AG09309 (cell line): Measurements from ENCODE around the gene TMEM255A.

Experiments used
- DNase-seq: peaks from one replicate; pipeline ENCODE4 v3.0.0-alpha.2; 2010; ENCODE audit warnings: low read depth
- H3K4me3 ChIP-seq: 2 replicates; pipeline ENCODE4 v1.5.1; 2011; ENCODE audit warnings: mild to moderate bottlenecking, low read depth, low read length, moderate library complexity; ENCODE audit not compliant: control insufficient read depth
- TF ChIP-seq, protein P1 (sequence below): IDR thresholded peaks from 2 replicates; pipeline ENCODE4 v1.5.1; 2011; ENCODE audit warnings: mild to moderate bottlenecking, low read depth, low read length, inconsistent platforms; ENCODE audit not compliant: insufficient read depth, control insufficient read depth; ENCODE audit errors: missing control alignments

Gene TMEM255A

DNA sequence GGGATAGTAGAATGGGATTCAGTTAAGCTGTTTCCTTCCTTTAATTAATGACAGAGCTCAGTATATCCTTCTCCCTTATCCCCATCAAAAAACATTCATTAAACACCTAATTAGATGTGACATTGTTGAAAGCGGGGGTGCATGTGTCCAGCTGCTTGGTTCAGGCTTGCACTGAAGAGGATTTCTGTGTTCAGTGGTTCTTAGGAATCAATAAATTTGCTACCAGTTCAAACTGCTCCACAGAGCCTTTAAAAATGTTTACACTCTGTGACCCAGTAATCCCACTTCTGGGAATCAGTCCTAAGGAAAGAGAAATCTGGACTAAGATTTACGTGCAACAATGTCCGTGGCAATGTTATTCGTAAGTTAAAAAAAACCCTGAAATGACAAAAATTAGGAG, 7.2 kb upstream of the TMEM255A start:
- H3K4me3 ChIP-seq = no peak overlapping the region
- TF ChIP-seq, protein P1, sequence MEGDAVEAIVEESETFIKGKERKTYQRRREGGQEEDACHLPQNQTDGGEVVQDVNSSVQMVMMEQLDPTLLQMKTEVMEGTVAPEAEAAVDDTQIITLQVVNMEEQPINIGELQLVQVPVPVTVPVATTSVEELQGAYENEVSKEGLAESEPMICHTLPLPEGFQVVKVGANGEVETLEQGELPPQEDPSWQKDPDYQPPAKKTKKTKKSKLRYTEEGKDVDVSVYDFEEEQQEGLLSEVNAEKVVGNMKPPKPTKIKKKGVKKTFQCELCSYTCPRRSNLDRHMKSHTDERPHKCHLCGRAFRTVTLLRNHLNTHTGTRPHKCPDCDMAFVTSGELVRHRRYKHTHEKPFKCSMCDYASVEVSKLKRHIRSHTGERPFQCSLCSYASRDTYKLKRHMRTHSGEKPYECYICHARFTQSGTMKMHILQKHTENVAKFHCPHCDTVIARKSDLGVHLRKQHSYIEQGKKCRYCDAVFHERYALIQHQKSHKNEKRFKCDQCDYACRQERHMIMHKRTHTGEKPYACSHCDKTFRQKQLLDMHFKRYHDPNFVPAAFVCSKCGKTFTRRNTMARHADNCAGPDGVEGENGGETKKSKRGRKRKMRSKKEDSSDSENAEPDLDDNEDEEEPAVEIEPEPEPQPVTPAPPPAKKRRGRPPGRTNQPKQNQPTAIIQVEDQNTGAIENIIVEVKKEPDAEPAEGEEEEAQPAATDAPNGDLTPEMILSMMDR = no peak
- DNase-seq = no peak

DNA sequence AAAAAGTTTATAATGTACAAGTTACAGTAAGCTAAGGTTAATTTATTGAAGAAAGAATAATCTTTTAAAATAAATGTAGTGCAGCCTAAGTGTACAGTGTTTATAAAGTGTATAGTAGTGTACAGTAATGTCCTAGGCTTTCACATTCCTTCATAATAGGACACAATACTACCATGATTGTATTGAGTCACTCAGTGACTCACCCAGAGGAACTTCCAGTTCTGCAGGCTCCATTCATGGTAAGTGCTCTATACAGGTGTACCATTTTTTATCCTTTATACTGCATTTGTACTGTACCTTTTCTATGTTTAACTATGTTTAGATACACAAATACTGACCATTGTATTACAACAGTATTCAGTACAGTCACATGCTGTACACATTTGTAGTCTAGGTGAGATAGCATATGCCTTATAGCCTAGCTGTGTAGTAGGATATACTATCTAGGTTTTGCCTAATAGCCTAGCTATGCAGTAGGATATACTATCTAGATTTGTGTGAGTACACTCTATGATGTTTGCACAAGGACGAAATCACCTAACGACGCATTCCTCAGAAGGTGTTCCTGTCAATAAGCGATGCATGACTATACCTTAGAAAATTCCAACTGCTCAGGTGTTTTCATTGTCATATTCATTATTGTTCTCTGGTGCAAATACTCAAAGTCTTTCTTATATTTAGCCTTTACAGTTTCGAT, 5.5 kb upstream of the TMEM255A start:
- TF ChIP-seq, protein P1 = no peak
- H3K4me3 ChIP-seq = no peak overlapping the region
- no peak for DNase-seq

DNA sequence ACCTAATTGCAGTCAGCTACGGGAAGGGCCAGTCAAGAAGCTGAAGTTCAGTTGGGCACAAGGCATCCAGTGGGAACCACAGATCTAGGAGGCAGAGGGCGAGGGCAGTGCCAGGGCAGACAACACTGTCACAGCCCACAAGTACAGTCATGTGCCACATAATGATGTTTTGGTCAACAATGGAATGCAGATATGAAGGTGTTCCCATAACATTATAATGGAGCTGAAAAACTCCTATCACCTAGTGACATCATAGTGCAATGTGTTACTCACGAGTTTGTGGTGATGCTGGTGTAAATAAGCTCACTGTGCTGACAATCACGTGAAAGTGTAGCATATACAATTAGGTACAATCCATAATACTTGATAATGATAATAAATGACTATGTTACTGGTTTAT, 4.5 kb upstream of the TMEM255A start:
- no peak for DNase-seq
- no peak overlapping the region for H3K4me3 ChIP-seq
- TF ChIP-seq, protein P1 = no peak

DNA sequence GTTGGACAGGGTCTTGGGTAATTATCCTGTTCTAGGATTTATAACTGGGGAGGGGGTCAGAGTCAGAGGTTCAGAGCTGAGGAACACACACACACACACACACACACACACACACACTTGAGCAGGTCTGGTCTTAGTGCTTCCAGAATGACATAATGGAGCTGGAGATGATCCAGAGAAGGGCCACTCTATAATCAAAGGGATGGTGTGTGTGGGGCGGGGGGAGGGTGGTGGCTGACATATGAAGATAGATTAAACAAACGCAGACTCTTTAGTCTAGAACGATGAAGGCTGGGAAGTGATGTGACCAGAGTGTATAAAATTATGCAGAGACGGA, 434 bp upstream of the TMEM255A start:
- no peak overlapping the region for H3K4me3 ChIP-seq
- TF ChIP-seq, protein P1 = no peak
- no peak for DNase-seq

DNA sequence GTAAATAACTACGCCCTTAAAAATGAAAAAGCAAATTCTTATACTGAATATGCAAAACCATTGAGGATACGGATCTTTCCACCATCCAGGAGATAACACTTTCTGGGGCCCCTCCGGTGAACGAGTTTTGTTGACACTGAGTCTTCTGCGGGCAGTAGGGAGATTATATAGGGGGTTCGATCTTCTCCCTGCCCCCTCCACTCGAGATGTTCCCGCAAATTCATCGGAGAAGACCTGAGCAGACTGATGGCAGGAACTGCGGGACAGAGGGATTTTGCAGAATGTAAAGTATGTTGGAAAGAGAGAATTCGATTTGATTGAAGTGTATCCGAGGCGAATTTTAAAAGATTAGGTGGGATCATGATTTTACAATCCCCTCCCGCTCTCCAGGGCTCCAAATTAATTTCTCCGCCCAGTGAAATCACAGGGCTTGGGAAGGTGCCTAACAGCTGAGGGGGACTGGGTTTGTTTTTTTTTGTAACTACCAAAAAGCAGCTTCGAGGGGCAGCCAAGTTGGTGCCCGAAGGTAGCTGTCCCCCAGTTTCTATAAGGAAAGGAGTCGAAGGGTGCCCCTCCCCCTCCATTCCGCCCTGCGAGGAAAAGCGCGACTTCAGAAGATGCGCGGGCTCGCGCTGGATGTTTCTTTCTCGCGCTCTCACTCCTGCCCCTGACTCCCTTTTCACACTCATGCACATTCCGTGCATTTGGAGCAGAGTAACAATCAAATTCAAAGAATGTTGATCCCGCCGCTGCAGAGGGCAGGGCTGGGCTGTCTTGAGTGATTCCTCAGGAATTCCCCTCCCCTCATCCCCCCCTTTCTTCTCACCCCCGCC, 1.2 kb downstream of the TMEM255A start:
- TF ChIP-seq, protein P1 = no peak
- no peak for DNase-seq
- H3K4me3 ChIP-seq = no peak overlapping the region

DNA sequence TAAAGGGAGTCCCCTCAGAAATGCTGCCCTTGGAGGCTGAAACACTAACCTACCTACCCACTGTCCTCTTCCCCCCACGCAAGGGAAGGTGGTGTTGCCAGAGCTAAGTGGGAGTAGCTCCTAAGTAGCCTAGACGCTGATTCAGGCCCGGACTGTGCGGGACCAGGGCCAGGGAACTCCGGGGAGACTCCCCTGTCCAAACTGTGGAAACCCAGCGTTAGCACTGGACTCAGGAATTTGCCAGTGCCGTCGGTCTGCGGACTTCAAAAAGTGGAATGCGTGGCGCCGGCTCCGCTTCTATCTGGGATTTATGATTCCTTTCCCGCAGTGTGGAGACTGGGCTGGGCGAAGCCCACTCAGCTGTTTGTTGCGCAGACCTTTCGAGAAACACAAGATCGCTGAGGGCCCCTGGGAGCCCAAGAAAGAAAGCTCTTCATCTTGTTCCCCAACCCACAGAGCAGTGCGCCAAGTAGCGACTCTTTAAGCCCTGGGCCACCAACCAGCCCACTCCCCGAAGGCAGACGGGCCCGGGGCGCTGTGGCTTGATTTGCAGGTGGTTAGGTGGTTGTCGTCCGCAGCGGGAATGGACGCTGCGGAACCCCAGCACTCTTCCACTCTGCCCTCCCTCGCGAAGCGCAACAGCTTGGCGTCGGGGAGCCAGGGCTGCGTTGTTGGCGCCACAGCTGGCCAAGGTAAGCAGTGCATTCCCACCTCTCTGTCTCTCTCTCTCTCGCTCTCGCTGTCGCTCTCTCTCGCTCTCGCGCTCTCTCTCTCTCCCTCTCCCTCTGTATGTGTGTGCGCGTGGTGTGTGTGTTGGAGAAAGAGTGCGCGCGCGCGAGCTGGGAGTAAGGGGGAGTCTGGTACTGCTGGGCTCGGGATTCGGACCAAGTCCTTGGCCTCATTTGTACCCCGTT, 2.0 kb downstream of the TMEM255A start:
- TF ChIP-seq, protein P1 = peak; percentile 26
- no peak for DNase-seq
- no peak overlapping the region for H3K4me3 ChIP-seq
